ENCODE results near the gene KRTAP29-1.

KRTAP29-1 gene

GRCh38 chr17:41340934-41341861 lies 38.5 kb upstream of the KRTAP29-1 start:
- no peak overlapping the region for H3K4me3 ChIP-seq (ENCODE audit: low read depth, low read length)
- TF ChIP-seq CTCF (IDR thresholded peaks at IDR 0.05; ENCODE audit: borderline replicate concordance, insufficient read depth, low read depth, low read length) = no peak

- no peak overlapping the region for H3K4me3 ChIP-seq (ENCODE audit: low read depth, low read length)
- no peak for TF ChIP-seq CTCF (IDR thresholded peaks at IDR 0.05; ENCODE audit: borderline replicate concordance, insufficient read depth, low read depth, low read length)
Measured at GRCh38 chr17:41340494-41340893, 37.8 kb upstream of the KRTAP29-1 start.

GRCh38 chr17:41339571-41340172 lies 37.0 kb upstream of the KRTAP29-1 start:
- TF ChIP-seq CTCF (IDR thresholded peaks at IDR 0.05; ENCODE audit: borderline replicate concordance, insufficient read depth, low read depth, low read length) = no peak
- H3K4me3 ChIP-seq (ENCODE audit: low read depth, low read length) = no peak overlapping the region

DNA sequence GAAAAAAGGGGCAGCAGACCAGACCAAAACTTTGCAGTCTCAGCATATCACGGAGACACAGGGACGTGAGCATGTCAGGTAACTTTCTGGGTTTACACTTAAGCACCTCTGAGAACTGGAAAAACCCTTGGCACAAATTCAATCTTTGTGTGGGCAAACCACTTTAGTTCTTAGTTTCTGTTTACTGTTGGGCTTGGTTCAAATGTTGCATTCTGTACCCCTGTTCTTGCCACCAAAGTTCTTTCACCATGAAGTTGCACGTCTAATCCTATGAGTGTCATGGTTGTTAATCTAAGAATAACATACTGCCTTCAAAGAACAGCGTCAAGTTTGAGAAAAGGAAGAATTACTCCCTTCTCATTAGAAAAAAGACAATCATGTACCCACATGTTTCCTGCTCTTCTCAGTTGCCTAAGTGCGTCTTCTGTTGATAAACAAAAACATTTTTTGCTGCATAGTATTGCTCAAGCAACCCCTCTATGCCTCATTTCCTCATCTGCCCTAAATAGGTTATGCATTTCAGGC lies 36.4 kb upstream of the KRTAP29-1 start:
- TF ChIP-seq CTCF (IDR thresholded peaks at IDR 0.05; ENCODE audit: borderline replicate concordance, insufficient read depth, low read depth, low read length) = no peak
- H3K4me3 ChIP-seq (ENCODE audit: low read depth, low read length) = no peak overlapping the region

DNA sequence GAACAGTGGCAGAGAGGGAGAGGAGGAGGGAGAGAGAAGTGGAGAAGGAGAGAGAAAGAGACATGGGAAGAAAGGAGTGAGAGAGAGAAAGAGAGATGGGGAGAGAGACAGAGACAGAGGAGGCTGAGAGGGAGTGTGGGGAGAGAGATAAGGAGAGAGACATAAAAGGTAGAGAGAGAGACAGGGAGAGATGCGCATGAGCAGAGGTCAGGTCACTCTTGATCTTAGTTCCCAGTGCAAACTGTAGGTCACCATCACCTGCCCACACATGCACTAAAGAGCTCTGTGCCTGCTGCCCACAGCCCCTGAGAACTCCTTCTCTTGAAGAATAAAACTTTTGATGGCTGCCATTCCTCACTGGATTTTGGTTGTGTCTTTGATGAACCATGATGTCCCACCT lies 33.1 kb upstream of the KRTAP29-1 start:
- no peak for TF ChIP-seq CTCF (IDR thresholded peaks at IDR 0.05; ENCODE audit: borderline replicate concordance, insufficient read depth, low read depth, low read length)
- no peak overlapping the region for H3K4me3 ChIP-seq (ENCODE audit: low read depth, low read length)

GRCh38 chr17:41334385-41335305 lies 32.0 kb upstream of the KRTAP29-1 start:
- H3K4me3 ChIP-seq (ENCODE audit: low read depth, low read length) = no peak overlapping the region
- TF ChIP-seq CTCF (IDR thresholded peaks at IDR 0.05; ENCODE audit: borderline replicate concordance, insufficient read depth, low read depth, low read length) = no peak

Measured in GM12875 (cell line).